GM21367 (cell line): ENCODE results near the gene SFTA2.
"Not testable (repeated sequence)": the region's sequence is repeated elsewhere in the genome, so short reads cannot be mapped to it uniquely, and the experiment has no call there.

ENCODE experiments used
- ATAC-seq: cut with Tn5 transposase; IDR thresholded peaks from one replicate; pipeline ENCODE4 v1.9.1; 2021; ENCODE audit not compliant: unreplicated experiment

Gene SFTA2

GRCh38 chr6:30914076-30914853 is 17.7 kb downstream of the SFTA2 start, which contains the start of gene VARS2:
Gene VARS2, plus strand, starts transcription at chr6:30914238. Its CDS starts 599 bp downstream, at chr6:30914837.
- ATAC-seq, result peak; percentile 61

- ATAC-seq, result peak; percentile 5
Observed at GRCh38 chr6:30913721-30914075, 18.3 kb downstream of the SFTA2 start.

GRCh38 chr6:30912746-30913520 is 19.0 kb downstream of the SFTA2 start:
- ATAC-seq, result no peak

- not testable (repeated sequence) for ATAC-seq
Observed at GRCh38 chr6:30910473-30910872, 21.5 kb downstream of the SFTA2 start.

GRCh38 chr6:30908700-30909099 is 23.3 kb downstream of the SFTA2 start:
- no peak for ATAC-seq

- peak; percentile 89 for ATAC-seq
Observed at GRCh38 chr6:30907758-30908591, 24.0 kb downstream of the SFTA2 start, which contains the start of gene GTF2H4. Gene GTF2H4, plus strand, starts transcription at chr6:30908207.

GRCh38 chr6:30907290-30907757 is 24.6 kb downstream of the SFTA2 start:
- not testable (repeated sequence) for ATAC-seq

- ATAC-seq, result no peak
Observed at GRCh38 chr6:30903236-30903635, 28.7 kb downstream of the SFTA2 start.

- no peak for ATAC-seq
Observed at GRCh38 chr6:30902709-30903108, 29.3 kb downstream of the SFTA2 start.

GRCh38 chr6:30902196-30902595 is 29.8 kb downstream of the SFTA2 start:
- not testable (repeated sequence) for ATAC-seq

GRCh38 chr6:30901436-30901835 is 30.5 kb downstream of the SFTA2 start:
- ATAC-seq, result no peak

- no peak for ATAC-seq
Observed at GRCh38 chr6:30900863-30901417, 31.0 kb downstream of the SFTA2 start.

- no peak for ATAC-seq
Observed at GRCh38 chr6:30898750-30899360, 33.1 kb downstream of the SFTA2 start.

GRCh38 chr6:30897882-30898281 is 34.1 kb downstream of the SFTA2 start:
- no peak for ATAC-seq

- no peak for ATAC-seq
Observed at GRCh38 chr6:30896541-30896940, 35.4 kb downstream of the SFTA2 start.

GRCh38 chr6:30895343-30895742 is 36.6 kb downstream of the SFTA2 start:
- no peak for ATAC-seq

- no peak for ATAC-seq
Observed at GRCh38 chr6:30894935-30895334, 37.0 kb downstream of the SFTA2 start.

- no peak for ATAC-seq
Observed at GRCh38 chr6:30894381-30894780, 37.6 kb downstream of the SFTA2 start.

GRCh38 chr6:30893666-30894065 is 38.3 kb downstream of the SFTA2 start:
- ATAC-seq, result no peak

- no peak for ATAC-seq
Observed at GRCh38 chr6:30893001-30893591, 38.9 kb downstream of the SFTA2 start.
